HUES64 (cell line): Measurements from ENCODE around the gene SNRPF.
"Not testable (repeated sequence)": the region's sequence is repeated elsewhere in the genome, so short reads cannot be mapped to it uniquely, and the experiment has no call there.

Experiments used
- H3K27ac ChIP-seq: 2 replicates; pipeline ENCODE4 v1.7.0; 2013; ENCODE audit warnings: low read depth, low read length, inconsistent platforms
- H3K27me3 ChIP-seq: 2 replicates; pipeline ENCODE4 v1.6.1; 2013; ENCODE audit warnings: mild to moderate bottlenecking, low read length; ENCODE audit not compliant: insufficient read depth
- H3K36me3 ChIP-seq: 2 replicates; pipeline ENCODE4 v1.6.1; 2013; ENCODE audit warnings: mild to moderate bottlenecking, low read length; ENCODE audit not compliant: insufficient read depth
- H3K4me1 ChIP-seq: 2 replicates; pipeline ENCODE4 v1.6.1; 2013; ENCODE audit warnings: mild to moderate bottlenecking, low read length, moderate library complexity; ENCODE audit not compliant: insufficient read depth
- H3K4me3 ChIP-seq: 2 replicates; pipeline ENCODE4 v1.5.1; 2013; ENCODE audit warnings: mild to moderate bottlenecking, low read length, moderate library complexity
- H3K9ac ChIP-seq: 2 replicates; pipeline ENCODE4 v1.6.1; 2013; ENCODE audit warnings: mild to moderate bottlenecking, low read depth, low read length
- H3K9me3 ChIP-seq: 2 replicates; pipeline ENCODE4 v1.6.1; 2013; ENCODE audit warnings: low read depth, low read length; ENCODE audit not compliant: insufficient read depth
- WGBS: fragments of 150-250, 120-280 bp; methylation state at CpG from one replicate; pipeline ENCODE4 v1.1.7; 2013; ENCODE audit warnings: missing lambda C conversion rate; 5-methylcytosine and 5-hydroxymethylcytosine counted together

The SNRPF gene

GRCh38 chr12:95836630-95837239, 22.0 kb upstream of the SNRPF start:
- no peaks in the 10 kb centered on the region for H3K9me3 ChIP-seq
- no peaks in the 10 kb centered on the region for H3K36me3 ChIP-seq
- H3K27ac ChIP-seq: no peak overlapping the region
- no peaks in the 10 kb centered on the region for H3K4me1 ChIP-seq
- H3K4me3 ChIP-seq: no peak overlapping the region; the same call in 1 of the 2 replicates
- no peak overlapping the region for H3K9ac ChIP-seq
- 1% methylated on average over 1 of the region's 1 CpG for WGBS
- H3K27me3 ChIP-seq: no peaks in the 10 kb centered on the region

GRCh38 chr12:95837240-95838038, 21.3 kb upstream of the SNRPF start:
- no peak overlapping the region; the same call in 1 of the 2 replicates for H3K4me3 ChIP-seq
- WGBS: 81% methylated on average over 10 of the region's 10 CpGs
- H3K27ac ChIP-seq: no peak overlapping the region
- no peak overlapping the region for H3K9ac ChIP-seq
- H3K9me3 ChIP-seq: no peaks in the 10 kb centered on the region
- H3K36me3 ChIP-seq: no peaks in the 10 kb centered on the region
- H3K4me1 ChIP-seq: no peaks in the 10 kb centered on the region
- no peaks in the 10 kb centered on the region for H3K27me3 ChIP-seq

GRCh38 chr12:95838125-95838524, 20.6 kb upstream of the SNRPF start:
- 73% methylated on average over 10 of the region's 11 CpGs for whole genome bisulfite sequencing
- no peak overlapping the region for H3K4me3 ChIP-seq

GRCh38 chr12:95842426-95842825, 16.3 kb upstream of the SNRPF start:
- H3K9ac ChIP-seq, H3K27ac ChIP-seq, H3K27me3 ChIP-seq, H3K36me3 ChIP-seq, H3K9me3 ChIP-seq, H3K4me1 ChIP-seq, H3K4me3 ChIP-seq: not testable (repeated sequence)
- WGBS: 95% methylated on average over 6 of the region's 12 CpGs

More at GRCh38 chr12:95838125-95838524, 20.6 kb upstream of the SNRPF start:
- no peaks in the 10 kb centered on the region for H3K36me3 ChIP-seq
- no peaks in the 10 kb centered on the region for H3K27me3 ChIP-seq
- no peaks in the 10 kb centered on the region for H3K4me1 ChIP-seq
- H3K9me3 ChIP-seq: no peaks in the 10 kb centered on the region
- no peak overlapping the region for H3K9ac ChIP-seq
- no peak overlapping the region for H3K27ac ChIP-seq

- Histone ChIP-seq H3K27me3 (no peaks in the 10 kb centered on the region), H3K9me3 (no peaks in the 10 kb centered on the region), H3K36me3 (no peaks in the 10 kb centered on the region), H3K27ac (no peak overlapping the region), H3K4me3 (no peak overlapping the region), H3K4me1 (0 out of 2 replicates have a peak, but pooled peaks cover 4% of the 10 kb centered on the region), H3K9ac (no peak overlapping the region)
- 69% methylated on average over 8 of the region's 8 CpGs for WGBS
Measured at GRCh38 chr12:95848575-95849388, 10.0 kb upstream of the SNRPF start.

- no peaks in the 10 kb centered on the region for H3K9me3 ChIP-seq
- 0 out of 2 replicates have a peak, but pooled peaks cover 4% of the 10 kb centered on the region for H3K4me1 ChIP-seq
- H3K27ac ChIP-seq: no peak overlapping the region
- H3K9ac ChIP-seq: no peak overlapping the region
- H3K36me3 ChIP-seq: no peaks in the 10 kb centered on the region
- no peaks in the 10 kb centered on the region for H3K27me3 ChIP-seq
- 89% methylated on average over 3 of the region's 3 CpGs for WGBS
- no peak overlapping the region for H3K4me3 ChIP-seq
Measured at GRCh38 chr12:95851606-95852005, 7.1 kb upstream of the SNRPF start.

GRCh38 chr12:95852133-95852532, 6.6 kb upstream of the SNRPF start:
- Histone ChIP-seq H3K4me3 (no peak overlapping the region), H3K9ac (no peak overlapping the region), H3K4me1 (peaks cover 6% of the 10 kb centered on the region; the same call in 1 of the 2 replicates), H3K27me3 (no peaks in the 10 kb centered on the region), H3K9me3 (no peaks in the 10 kb centered on the region), H3K27ac (no peak overlapping the region), H3K36me3 (no peaks in the 10 kb centered on the region)
- WGBS: 87% methylated on average over 4 of the region's 4 CpGs

- Histone ChIP-seq H3K9me3 (peaks cover 11% of the 10 kb centered on the region), H3K27ac (no peak overlapping the region), H3K36me3 (peaks cover 15% of the 10 kb centered on the region), H3K4me3 (peak overlapping the region; percentile 97; the same call in 1 of the 2 replicates), H3K9ac (no peak overlapping the region), H3K27me3 (no peaks in the 10 kb centered on the region), H3K4me1 (peaks cover 11% of the 10 kb centered on the region)
- WGBS: 91% methylated on average over 7 of the region's 7 CpGs
Measured at GRCh38 chr12:95857156-95857555, 1.6 kb upstream of the SNRPF start.

- Histone ChIP-seq H3K27ac (no peak overlapping the region), H3K4me1 (peaks cover 11% of the 10 kb centered on the region), H3K9ac (no peak overlapping the region), H3K36me3 (peaks cover 22% of the 10 kb centered on the region), H3K27me3 (no peaks in the 10 kb centered on the region), H3K9me3 (peaks cover 13% of the 10 kb centered on the region), H3K4me3 (peak overlapping the region; percentile 97)
- 58% methylated on average over 18 of the region's 18 CpGs for WGBS
Measured at GRCh38 chr12:95857799-95858198, 953 bp upstream of the SNRPF start.

- H3K4me3 ChIP-seq: peak overlapping the region; percentile 97
- 1% methylated on average over 12 of the region's 13 CpGs for WGBS
- peaks cover 38% of the 10 kb centered on the region for H3K36me3 ChIP-seq
- H3K27me3 ChIP-seq: no peaks in the 10 kb centered on the region
- peaks cover 13% of the 10 kb centered on the region for H3K9me3 ChIP-seq
- peak overlapping the region; percentile 84 for H3K27ac ChIP-seq
- H3K9ac ChIP-seq: peak overlapping the region; percentile 96
- H3K4me1 ChIP-seq: peaks cover 11% of the 10 kb centered on the region
Measured at GRCh38 chr12:95859344-95859816, 628 bp downstream of the SNRPF start.
